Umbilical cord (tissue), 2 donors: Measurements from ENCODE around the gene CDHR3. TPM values are rescaled to one million over a fixed set of nuclear protein-coding genes. Genes with fewer than 3 reads are reported as not detected.
"Not testable (repeated sequence)": the region's sequence is repeated elsewhere in the genome, so short reads cannot be mapped to it uniquely, and the experiment has no call there.

Experiments used
- DNase-seq: peaks from one replicate; pipeline ENCODE4 v3.0.0-alpha.2; 2015; ENCODE audit warnings: low spot score
- total RNA-seq: library from RNA; depleted of rRNA; stranded (reverse); fragments of >200 nt; gene quantifications from one replicate; pipeline ENCODE4 v1.2.3, GENCODE V29; 2014; ENCODE audit warnings: low replicate concordance; ENCODE audit not compliant: insufficient read depth

CDHR3 gene, protein sequence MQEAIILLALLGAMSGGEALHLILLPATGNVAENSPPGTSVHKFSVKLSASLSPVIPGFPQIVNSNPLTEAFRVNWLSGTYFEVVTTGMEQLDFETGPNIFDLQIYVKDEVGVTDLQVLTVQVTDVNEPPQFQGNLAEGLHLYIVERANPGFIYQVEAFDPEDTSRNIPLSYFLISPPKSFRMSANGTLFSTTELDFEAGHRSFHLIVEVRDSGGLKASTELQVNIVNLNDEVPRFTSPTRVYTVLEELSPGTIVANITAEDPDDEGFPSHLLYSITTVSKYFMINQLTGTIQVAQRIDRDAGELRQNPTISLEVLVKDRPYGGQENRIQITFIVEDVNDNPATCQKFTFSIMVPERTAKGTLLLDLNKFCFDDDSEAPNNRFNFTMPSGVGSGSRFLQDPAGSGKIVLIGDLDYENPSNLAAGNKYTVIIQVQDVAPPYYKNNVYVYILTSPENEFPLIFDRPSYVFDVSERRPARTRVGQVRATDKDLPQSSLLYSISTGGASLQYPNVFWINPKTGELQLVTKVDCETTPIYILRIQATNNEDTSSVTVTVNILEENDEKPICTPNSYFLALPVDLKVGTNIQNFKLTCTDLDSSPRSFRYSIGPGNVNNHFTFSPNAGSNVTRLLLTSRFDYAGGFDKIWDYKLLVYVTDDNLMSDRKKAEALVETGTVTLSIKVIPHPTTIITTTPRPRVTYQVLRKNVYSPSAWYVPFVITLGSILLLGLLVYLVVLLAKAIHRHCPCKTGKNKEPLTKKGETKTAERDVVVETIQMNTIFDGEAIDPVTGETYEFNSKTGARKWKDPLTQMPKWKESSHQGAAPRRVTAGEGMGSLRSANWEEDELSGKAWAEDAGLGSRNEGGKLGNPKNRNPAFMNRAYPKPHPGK
- total RNA-seq = 1.7 TPM

GRCh38 chr7:105963038-105963667 is at the start of gene CDHR3:
Gene CDHR3, plus strand, starts transcription at chr7:105963264. Its CDS starts 55 bp downstream, at chr7:105963319.
- DNase-seq = no peak

DNA sequence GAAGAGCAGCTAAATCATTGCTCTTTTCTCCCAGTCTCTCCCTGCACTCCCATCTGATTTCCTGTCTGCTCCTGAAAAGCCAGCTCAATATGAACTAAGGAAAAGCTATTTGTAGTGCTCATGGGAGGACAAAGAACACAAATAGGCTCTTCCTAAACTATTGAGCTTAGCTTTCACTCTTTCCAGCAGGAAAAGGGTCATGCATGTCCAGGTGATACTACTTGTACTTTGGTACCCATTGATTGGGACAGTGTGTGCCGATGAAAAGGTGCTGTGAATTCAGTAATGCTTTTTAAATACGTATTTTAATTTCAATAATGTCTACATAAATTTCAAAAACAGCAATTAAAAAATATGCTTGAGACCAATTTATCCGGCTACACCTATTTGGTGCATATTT is 49.1 kb upstream of the CDHR3 start:
- DNase-seq = no peak

DNA sequence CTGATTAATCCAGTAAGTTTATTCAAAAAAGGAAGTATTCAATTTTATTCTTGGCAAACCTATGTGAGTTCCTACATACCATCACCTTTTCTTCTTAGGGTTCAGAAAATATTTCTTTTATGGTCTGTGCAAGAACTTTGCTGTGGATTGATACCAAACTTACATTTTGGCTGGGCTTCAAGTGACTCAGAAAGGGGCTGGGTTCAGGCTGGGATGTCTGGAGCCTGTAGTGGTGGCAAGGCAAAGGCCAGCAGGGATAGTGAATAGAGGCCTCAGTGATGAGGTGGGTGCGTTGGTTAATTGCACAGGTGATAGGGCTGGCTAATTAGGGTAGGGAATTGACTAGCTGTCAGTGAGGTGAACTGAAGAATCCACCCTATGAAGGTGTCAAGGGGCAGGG is 46.5 kb upstream of the CDHR3 start:
- peak; percentile 62 for DNase-seq

- DNase-seq = no peak
These were observed 45.4 kb upstream of the CDHR3 start for GRCh38 chr7:105917659-105918058.

DNA sequence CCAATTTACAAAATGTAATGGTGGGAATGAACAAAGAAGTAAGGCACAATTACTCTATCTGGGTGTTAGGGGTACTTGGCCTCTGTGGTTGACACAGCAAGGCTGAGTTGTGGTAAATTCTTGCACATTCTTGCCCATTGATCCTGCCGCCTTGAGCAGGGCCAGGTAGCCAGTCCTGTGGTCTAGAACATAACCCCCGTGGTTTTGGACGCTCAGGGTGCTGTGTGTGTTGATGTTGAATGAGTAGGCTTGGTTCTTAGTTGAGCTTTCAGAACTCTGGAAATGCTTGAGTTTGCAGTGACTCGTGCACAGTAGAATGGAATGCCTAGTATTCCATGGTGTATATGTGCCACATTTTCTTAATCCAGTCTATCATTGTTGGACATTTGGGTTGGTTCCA is 42.3 kb upstream of the CDHR3 start:
- DNase-seq = no peak

GRCh38 chr7:105924945-105925344 is 38.1 kb upstream of the CDHR3 start:
- no peak for DNase-seq

DNA sequence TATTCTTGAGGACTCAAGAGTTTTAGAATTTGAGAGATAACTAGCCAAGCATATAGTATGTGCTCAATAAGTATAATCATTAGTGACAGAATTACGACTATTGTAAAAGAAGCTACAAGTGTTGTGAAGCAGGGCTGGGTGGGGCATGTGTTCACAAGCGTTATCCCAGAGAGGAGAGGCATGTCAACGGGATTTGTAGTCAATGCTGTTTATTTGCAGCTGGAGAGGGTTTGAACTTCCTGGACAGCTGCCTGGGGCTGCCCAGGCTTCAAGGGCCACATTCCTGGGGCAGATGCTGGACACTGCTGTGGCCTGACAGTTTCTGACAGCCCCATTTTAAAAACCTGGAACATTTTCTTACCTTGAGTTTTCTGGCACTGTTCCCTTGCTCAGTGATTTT is 36.9 kb upstream of the CDHR3 start:
- peak; percentile 48 for DNase-seq

DNA sequence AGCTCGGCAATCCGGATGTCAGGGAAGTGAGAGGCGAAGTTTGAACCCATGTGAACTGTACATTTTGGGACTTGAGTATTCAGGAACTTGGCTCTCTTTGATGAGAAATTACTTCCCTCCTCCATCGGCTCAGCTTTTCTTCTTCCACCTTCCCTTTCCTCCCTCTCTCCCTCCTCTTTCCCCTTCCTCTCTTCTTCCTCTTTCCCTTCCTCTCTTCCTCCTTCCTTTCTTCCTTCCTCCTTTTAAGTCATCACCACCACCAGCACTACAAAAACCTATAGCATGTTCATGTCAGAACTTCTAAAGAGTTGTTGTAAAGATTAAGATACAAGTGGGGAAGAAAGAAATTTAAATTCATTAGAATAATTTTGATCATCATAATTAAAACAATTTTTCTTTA is 31.9 kb upstream of the CDHR3 start:
- no peak for DNase-seq

DNA sequence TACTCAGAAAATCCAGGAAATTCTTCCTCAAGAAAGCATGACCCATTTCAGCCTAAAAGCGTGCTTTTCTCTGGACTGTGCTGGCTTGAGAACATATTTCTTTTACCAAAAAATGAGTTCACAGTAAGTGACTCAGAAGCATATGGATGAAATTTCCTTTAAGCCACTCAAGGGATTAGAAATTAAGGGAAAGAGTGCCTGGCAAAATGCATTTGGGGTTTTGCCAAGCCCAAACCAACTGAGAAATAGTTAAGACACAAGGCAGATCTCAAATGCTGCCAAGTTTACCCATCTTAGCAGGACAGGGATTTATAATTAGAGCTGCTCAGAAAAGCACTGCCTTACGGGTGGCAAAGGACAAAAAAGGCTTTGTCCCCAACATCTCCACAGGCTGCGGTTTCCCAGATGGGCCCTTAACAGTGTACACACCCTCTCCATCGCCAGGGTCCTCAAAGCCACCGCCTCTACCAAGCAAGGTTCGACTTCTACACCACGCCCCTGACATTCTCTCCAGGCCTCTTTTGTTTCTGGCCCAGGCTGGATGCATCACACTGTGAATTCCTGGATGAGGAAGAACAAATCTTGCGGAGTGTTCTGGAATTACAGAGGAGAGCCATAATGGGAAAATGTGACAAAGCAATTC is 30.1 kb upstream of the CDHR3 start:
- peak; percentile 75 for DNase-seq

- peak; percentile 37 for DNase-seq
These were observed 28.4 kb upstream of the CDHR3 start for GRCh38 chr7:105934572-105935185.

GRCh38 chr7:105935250-105935649 is 27.8 kb upstream of the CDHR3 start:
- no peak for DNase-seq

DNA sequence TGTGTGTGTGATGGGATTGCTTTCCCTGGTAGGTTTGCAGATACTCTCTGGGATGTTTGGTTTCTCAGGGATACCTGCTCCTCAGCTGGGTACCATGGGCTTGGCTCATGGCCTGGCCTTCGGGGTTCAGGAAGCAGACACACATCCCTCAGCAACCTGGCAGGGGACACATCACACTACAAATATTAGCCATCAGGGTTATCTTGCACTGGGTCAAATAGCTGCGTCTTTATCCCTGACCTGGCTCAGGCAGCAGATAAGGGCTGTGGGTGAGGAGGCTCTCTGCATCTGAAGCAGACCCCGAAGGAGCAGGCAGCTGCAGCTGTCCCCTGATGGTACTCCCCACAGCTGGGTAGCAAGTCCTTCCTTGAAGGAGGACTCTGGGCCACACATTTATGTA is 25.7 kb upstream of the CDHR3 start:
- no peak for DNase-seq

- DNase-seq = no peak
These were observed 23.0 kb upstream of the CDHR3 start for GRCh38 chr7:105940109-105940508.

DNA sequence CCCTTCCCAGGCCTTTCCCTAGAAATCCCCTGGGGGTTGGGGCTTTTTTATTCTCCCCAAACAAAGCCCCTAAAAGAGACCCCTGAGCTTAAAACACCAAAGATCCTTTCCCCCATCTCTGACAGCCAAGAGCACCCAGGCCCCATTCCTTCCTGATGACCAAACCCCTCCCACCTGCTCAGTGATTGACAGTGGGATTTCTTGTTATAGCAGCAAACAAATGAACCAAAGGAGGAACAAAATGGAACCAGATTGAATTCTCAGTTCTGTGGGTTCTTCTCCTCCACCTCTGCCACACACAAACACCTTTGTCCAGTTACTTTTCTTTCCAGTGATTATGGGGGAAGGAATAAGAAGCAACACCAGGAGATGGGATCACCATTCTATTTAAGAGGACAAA is 21.5 kb upstream of the CDHR3 start:
- DNase-seq = no peak

DNA sequence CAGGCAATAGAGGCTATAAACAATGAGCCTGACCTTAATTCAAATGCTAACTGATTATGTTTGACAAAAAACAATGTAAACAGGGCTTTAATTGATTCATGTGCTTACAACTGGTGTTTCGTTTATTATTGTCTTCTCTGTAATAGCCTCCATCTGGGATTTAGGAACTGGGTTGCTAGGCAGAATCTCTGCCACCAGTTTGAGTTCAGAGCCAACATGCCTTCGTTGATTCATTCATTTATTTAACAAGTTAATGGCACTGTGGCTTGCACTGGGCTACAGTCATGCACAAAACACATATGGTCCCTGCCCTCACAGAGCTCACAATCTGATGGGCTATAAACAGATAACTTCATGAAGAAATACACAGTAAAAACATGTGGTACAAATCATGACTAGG is 19.6 kb upstream of the CDHR3 start:
- DNase-seq = no peak

DNA sequence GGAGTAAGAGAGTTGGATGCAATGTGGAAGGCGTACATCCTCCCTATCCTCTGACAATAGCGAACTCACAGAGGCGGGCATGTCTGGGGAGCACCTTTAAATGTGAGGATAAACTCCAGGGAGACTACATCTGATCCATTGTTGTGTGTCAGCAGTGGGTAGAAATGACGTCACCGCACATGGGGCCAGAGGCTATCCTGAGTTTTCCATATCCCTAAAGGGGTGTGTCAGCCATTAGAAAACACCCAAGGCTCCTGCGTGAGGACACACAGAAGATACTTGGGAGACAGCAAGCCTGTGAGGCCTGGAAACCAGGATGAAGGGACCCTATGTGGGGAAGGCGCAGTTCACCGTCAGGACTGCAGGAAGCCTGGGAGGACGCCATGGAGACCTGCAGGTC is 17.2 kb upstream of the CDHR3 start:
- DNase-seq = no peak

DNA sequence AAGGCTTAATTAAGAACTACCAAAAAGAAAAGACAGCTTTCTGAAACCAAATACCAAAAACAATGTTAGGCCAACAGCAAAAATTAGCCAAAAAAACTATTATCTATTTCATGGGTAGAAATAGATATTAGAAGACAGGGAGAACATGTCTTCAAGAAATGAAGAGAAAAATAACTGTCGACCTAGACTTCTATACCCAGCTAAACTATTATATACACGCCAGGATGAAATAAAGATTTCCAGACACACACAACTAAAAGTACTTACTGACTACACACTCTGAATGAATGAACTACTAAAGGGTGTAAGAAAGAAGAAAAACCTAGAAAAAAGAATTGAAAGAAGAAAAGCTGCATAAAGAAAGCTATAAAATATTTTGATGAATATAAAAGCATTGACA is 11.5 kb upstream of the CDHR3 start:
- DNase-seq = no peak

DNA sequence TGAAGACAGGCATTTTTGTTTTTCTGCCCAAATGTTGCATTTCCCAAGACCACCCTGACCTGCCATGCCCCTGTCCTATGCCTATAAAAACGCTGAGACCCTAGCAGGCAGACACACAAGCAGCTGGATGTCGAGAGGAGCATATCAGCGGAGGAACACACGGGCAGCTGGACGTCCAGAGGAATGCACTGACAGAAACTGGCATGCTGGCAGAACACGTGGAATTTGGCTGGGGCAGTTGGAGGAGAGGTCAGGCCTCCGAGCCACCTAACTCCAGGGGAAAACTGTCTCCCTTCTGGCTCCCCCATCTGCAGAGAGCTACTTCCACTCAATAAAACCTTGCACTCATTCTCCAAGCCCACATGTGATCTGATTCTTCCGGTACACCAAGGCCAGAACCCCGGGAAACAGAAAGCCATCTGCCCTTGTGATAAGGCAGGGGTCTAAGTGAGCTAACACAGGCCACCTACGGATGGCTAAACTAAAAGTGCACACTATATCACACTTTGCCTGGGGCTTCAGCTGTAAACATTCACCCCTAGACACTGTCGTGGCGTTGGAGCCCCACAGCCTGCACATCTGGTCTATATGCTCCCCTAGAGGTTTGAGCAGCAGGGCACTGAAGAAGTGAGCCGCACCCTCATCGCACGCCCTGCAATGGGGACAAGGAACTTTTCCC is 10.0 kb upstream of the CDHR3 start:
- no peak for DNase-seq

GRCh38 chr7:105954711-105955110 is 8.4 kb upstream of the CDHR3 start:
- DNase-seq = no peak

- not testable (repeated sequence) for DNase-seq
These were observed 7.2 kb upstream of the CDHR3 start for GRCh38 chr7:105955651-105956466.
